Esophagus squamous epithelium (tissue), 5 donors: ENCODE measurements around the gene TBX5. TPM values are rescaled to one million over a fixed set of nuclear protein-coding genes. Genes with fewer than 3 reads are reported as not detected.

Experiments used
- DNase-seq: peaks from one replicate; lab custom pipeline; 2025; lab: John Stamatoyannopoulos, UW
- H3K27ac ChIP-seq, 4 donors: fragments of 200-600 bp; sonication (generic); one replicate each; pipeline ENCODE4 v1.5.1; 2016 to 2019; ENCODE audit warnings: mild to moderate bottlenecking in 1 of 4
- H3K27me3 ChIP-seq, 4 donors: fragments of 200-600 bp; sonication (generic); 1 replicate in 3 of 4; 2 replicates in 1 of 4; pipeline versions ENCODE4 v1.5.1 to v1.6.0; 2017 to 2021; ENCODE audit warnings: antibody characterized with exemption in 1 of 4
- H3K36me3 ChIP-seq, 3 donors: fragments of 200-600 bp; sonication (generic); one replicate each; pipeline ENCODE4 v1.5.1; 2016 to 2019
- H3K4me1 ChIP-seq, 3 donors: fragments of 200-600 bp; sonication (generic); one replicate each; pipeline ENCODE4 v1.5.1; 2017 to 2019
- H3K4me3 ChIP-seq, 4 donors: fragments of 200-600 bp; sonication (generic); 1 replicate in 3 of 4; 2 replicates in 1 of 4; pipeline ENCODE4 v1.5.1; 2016 to 2019; ENCODE audit warnings: mild to moderate bottlenecking in 2 of 4, moderate library complexity in 1 of 4
- H3K9me3 ChIP-seq, 3 donors: fragments of 200-600 bp; sonication (generic); one replicate each; pipeline ENCODE4 v1.5.1; 2016 to 2019
- CTCF ChIP-seq, 6 experiments: fragments of 450-650 bp in 4 of 6; fragments of 200-600 bp in 2 of 6; sonication (generic) in 2 of 6; IDR thresholded peaks; one replicate each; pipeline ENCODE4 v1.5.1; 2016 to 2019; ENCODE audit warnings: antibody characterized with exemption in 6 of 6, mild to moderate bottlenecking in 4 of 6, moderate library complexity in 4 of 6
- POLR2A ChIP-seq, 4 donors: fragments of 450-650 bp; IDR thresholded peaks; one replicate each; pipeline ENCODE4 v1.6.1; 2017; ENCODE audit warnings: antibody characterized with exemption in 4 of 4, mild to moderate bottlenecking in 4 of 4, moderate library complexity in 3 of 4
- WGBS, 2 donors: methylation state at CpG; one replicate each; pipeline ENCODE4 v1.1.5; 2018; 5-methylcytosine and 5-hydroxymethylcytosine counted together
- intact Hi-C: fragments of 100-400 bp; cut with DNase I; formaldehyde crosslinking; loops from one replicate; pipeline ENCODE4 v1.15.0; 2022
- total RNA-seq, 4 donors: library from RNA; depleted of rRNA; stranded (reverse); fragments of >200 nt; gene quantifications; one replicate each; pipeline ENCODE4 v1.1.0, GENCODE V29; 2016
- donor health status: DM: yes; HTN: yes; CAD: no.

TBX5 gene
- total RNA-seq, 4 donors from 2014 or later = 0.38 to 2.9 (median 1.5) TPM

- Histone ChIP-seq H3K27me3 (no peaks in the 10 kb centered on the region), H3K4me1 (no peaks in the 10 kb centered on the region), H3K9me3 (no peaks in the 10 kb centered on the region), H3K4me3 (no peak overlapping the region), H3K36me3 (no peaks in the 10 kb centered on the region), H3K27ac (peak overlapping the region in 1 of 4 donors; percentile 9)
- no peak for TF ChIP-seq CTCF (IDR thresholded peaks at IDR 0.05)
- TF ChIP-seq POLR2A (IDR thresholded peaks at IDR 0.05) = no peak
- WGBS, 2 donors = 38 to 43% methylated on average over 5 to 11 of the region's 11 CpGs
- intact Hi-C loops = no loop called here
- DNase-seq = no peak
These were observed 86.5 kb downstream of the TBX5 start for GRCh38 chr12:114319422-114319821.

GRCh38 chr12:114318984-114319383, 87.0 kb downstream of the TBX5 start:
- H3K9me3 ChIP-seq = no peaks in the 10 kb centered on the region
- no peaks in the 10 kb centered on the region for H3K4me1 ChIP-seq
- H3K4me3 ChIP-seq = no peak overlapping the region
- intact Hi-C loops = no loop called here
- H3K27ac ChIP-seq = no peak overlapping the region
- no peaks in the 10 kb centered on the region for H3K36me3 ChIP-seq
- WGBS, 2 donors = 45 to 58% methylated on average over 2 of the region's 2 CpGs
- TF ChIP-seq CTCF (IDR thresholded peaks at IDR 0.05) (no peak), POLR2A (IDR thresholded peaks at IDR 0.05) (no peak)
- no peak for DNase-seq
- no peaks in the 10 kb centered on the region for H3K27me3 ChIP-seq

- Histone ChIP-seq H3K9me3 (no peaks in the 10 kb centered on the region), H3K27me3 (no peaks in the 10 kb centered on the region), H3K27ac (no peak overlapping the region), H3K36me3 (no peaks in the 10 kb centered on the region), H3K4me1 (no peaks in the 10 kb centered on the region), H3K4me3 (no peak overlapping the region)
- intact Hi-C loops = no loop called here
- DNase-seq = no peak
- 43 to 48% methylated on average over 5 of the region's 5 CpGs for WGBS, 2 donors
- no peak for TF ChIP-seq POLR2A (IDR thresholded peaks at IDR 0.05)
- TF ChIP-seq CTCF (IDR thresholded peaks at IDR 0.05) = no peak
These were observed 89.9 kb downstream of the TBX5 start for GRCh38 chr12:114316076-114316475.

GRCh38 chr12:114314974-114315720, 90.8 kb downstream of the TBX5 start:
- Histone ChIP-seq H3K36me3 (no peaks in the 10 kb centered on the region), H3K4me3 (no peak overlapping the region), H3K4me1 (no peaks in the 10 kb centered on the region), H3K27ac (no peak overlapping the region), H3K9me3 (no peaks in the 10 kb centered on the region), H3K27me3 (no peaks in the 10 kb centered on the region)
- no peak for TF ChIP-seq POLR2A (IDR thresholded peaks at IDR 0.05)
- TF ChIP-seq CTCF (IDR thresholded peaks at IDR 0.05) = no peak
- 84 to 90% methylated on average over 16 of the region's 16 CpGs for WGBS, 2 donors
- DNase-seq = no peak
- intact Hi-C loops = no loop called here

GRCh38 chr12:114314403-114314802, 91.5 kb downstream of the TBX5 start:
- intact Hi-C loops = no loop called here
- no peak for DNase-seq
- Histone ChIP-seq H3K9me3 (no peaks in the 10 kb centered on the region), H3K36me3 (no peaks in the 10 kb centered on the region), H3K4me3 (no peak overlapping the region), H3K27ac (no peak overlapping the region), H3K4me1 (no peaks in the 10 kb centered on the region), H3K27me3 (no peaks in the 10 kb centered on the region)
- no peak for TF ChIP-seq CTCF (IDR thresholded peaks at IDR 0.05)
- no peak for TF ChIP-seq POLR2A (IDR thresholded peaks at IDR 0.05)
- WGBS, 2 donors = 59 to 73% methylated on average over 7 of the region's 7 CpGs
